Right forelimb (tissue), 1 donor: ENCODE results near the gene SKA3.
"Not testable (repeated sequence)": the region's sequence is repeated elsewhere in the genome, so short reads cannot be mapped to it uniquely, and the experiment has no call there.

ENCODE experiments used
- DNase-seq: peaks from one replicate; pipeline ENCODE4 v3.0.0-alpha.2; 2018

The SKA3 gene

GRCh38 chr13:21165606-21166005, 10.7 kb downstream of the SKA3 start:
- DNase-seq = not testable (repeated sequence)

- DNase-seq = no peak
Observed at GRCh38 chr13:21164631-21165030, 11.7 kb downstream of the SKA3 start.

- no peak for DNase-seq
Observed at GRCh38 chr13:21152251-21152899, 24.0 kb downstream of the SKA3 start.

GRCh38 chr13:21150013-21150412, 26.3 kb downstream of the SKA3 start:
- no peak for DNase-seq

- DNase-seq = no peak
Observed at GRCh38 chr13:21149568-21149967, 26.8 kb downstream of the SKA3 start.

- no peak for DNase-seq
Observed at GRCh38 chr13:21148557-21149258, 27.6 kb downstream of the SKA3 start.

GRCh38 chr13:21147827-21148226, 28.5 kb downstream of the SKA3 start:
- no peak for DNase-seq

GRCh38 chr13:21142766-21143165, 33.6 kb downstream of the SKA3 start:
- DNase-seq = no peak

GRCh38 chr13:21139374-21139773, 37.0 kb downstream of the SKA3 start:
- DNase-seq = no peak

GRCh38 chr13:21138561-21138960, 37.8 kb downstream of the SKA3 start:
- no peak for DNase-seq

- no peak for DNase-seq
Observed at GRCh38 chr13:21137696-21138095, 38.7 kb downstream of the SKA3 start.

- not testable (repeated sequence) for DNase-seq
Observed at GRCh38 chr13:21135833-21136232, 40.5 kb downstream of the SKA3 start.

- DNase-seq = no peak
Observed at GRCh38 chr13:21134475-21134874, 41.9 kb downstream of the SKA3 start.

- no peak for DNase-seq
Observed at GRCh38 chr13:21133077-21133476, 43.3 kb downstream of the SKA3 start.

GRCh38 chr13:21130116-21130515, 46.2 kb downstream of the SKA3 start:
- no peak for DNase-seq

GRCh38 chr13:21124852-21125251, 51.5 kb downstream of the SKA3 start:
- DNase-seq = no peak

GRCh38 chr13:21123956-21124355, 52.4 kb downstream of the SKA3 start:
- no peak for DNase-seq

- DNase-seq = no peak
Observed at GRCh38 chr13:21121616-21122015, 54.7 kb downstream of the SKA3 start.

- DNase-seq = no peak
Observed at GRCh38 chr13:21120191-21120590, 56.2 kb downstream of the SKA3 start.

- no peak for DNase-seq
Observed at GRCh38 chr13:21119526-21119925, 56.8 kb downstream of the SKA3 start.

GRCh38 chr13:21118180-21118579, 58.2 kb downstream of the SKA3 start:
- DNase-seq = no peak

GRCh38 chr13:21117104-21117809, 59.1 kb downstream of the SKA3 start:
- no peak for DNase-seq

GRCh38 chr13:21116141-21116540, 60.2 kb downstream of the SKA3 start:
- DNase-seq = no peak

- DNase-seq = no peak
Observed at GRCh38 chr13:21115231-21115630, 61.1 kb downstream of the SKA3 start.
